ENCODE data around the gene SP4. TPM values are rescaled to one million over a fixed set of nuclear protein-coding genes. Genes with fewer than 3 reads are reported as not detected.
A peak's percentile ranks its signal among the peaks of the same experiment; 100 is the strongest.

Gene SP4
- total RNA-seq, 1 donor from 2014 or later, result 9.3 TPM

- TF ChIP-seq CTCF (IDR thresholded peaks at IDR 0.05; ENCODE audit: unreplicated experiment), result no peak
- Mint-ChIP-seq H3K9me3 (ENCODE audit: unreplicated experiment) (no peaks in the 10 kb centered on the region), H3K27me3 (ENCODE audit: unreplicated experiment) (peaks cover 7% of the 10 kb centered on the region), H3K36me3 (ENCODE audit: low read depth, unreplicated experiment) (peaks cover 9% of the 10 kb centered on the region), H3K4me3 (ENCODE audit: unreplicated experiment) (peak overlapping the region; percentile 96), H3K27ac (ENCODE audit: unreplicated experiment) (peak overlapping the region; percentile 97), H3K4me1 (ENCODE audit: unreplicated experiment) (peaks cover 35% of the 10 kb centered on the region)
- peak; percentile 99 for DNase-seq (ENCODE audit: low spot score)
Measured at GRCh38 chr7:21427182-21427870, 557 bp upstream of the SP4 start.

- peak overlapping the region; percentile 99 for H3K4me3 Mint-ChIP-seq (ENCODE audit: unreplicated experiment)
- peaks cover 9% of the 10 kb centered on the region for H3K36me3 Mint-ChIP-seq (ENCODE audit: low read depth, unreplicated experiment)
- TF ChIP-seq CTCF (IDR thresholded peaks at IDR 0.05; ENCODE audit: unreplicated experiment), result no peak
- H3K27me3 Mint-ChIP-seq (ENCODE audit: unreplicated experiment), result peaks cover 7% of the 10 kb centered on the region
- H3K27ac Mint-ChIP-seq (ENCODE audit: unreplicated experiment), result peak overlapping the region; percentile 95
- no peak for DNase-seq (ENCODE audit: low spot score)
- H3K4me1 Mint-ChIP-seq (ENCODE audit: unreplicated experiment), result peaks cover 35% of the 10 kb centered on the region
- no peaks in the 10 kb centered on the region for H3K9me3 Mint-ChIP-seq (ENCODE audit: unreplicated experiment)
Measured at GRCh38 chr7:21428659-21428941, 717 bp downstream of the SP4 start.

- no peak for DNase-seq (ENCODE audit: low spot score)
- Mint-ChIP-seq H3K27ac (ENCODE audit: unreplicated experiment) (no peak overlapping the region), H3K36me3 (ENCODE audit: low read depth, unreplicated experiment) (peaks cover 9% of the 10 kb centered on the region), H3K27me3 (ENCODE audit: unreplicated experiment) (peaks cover 7% of the 10 kb centered on the region), H3K4me3 (ENCODE audit: unreplicated experiment) (peak overlapping the region; percentile 99), H3K4me1 (ENCODE audit: unreplicated experiment) (peaks cover 35% of the 10 kb centered on the region), H3K9me3 (ENCODE audit: unreplicated experiment) (no peaks in the 10 kb centered on the region)
- TF ChIP-seq CTCF (IDR thresholded peaks at IDR 0.05; ENCODE audit: unreplicated experiment), result no peak
Measured at GRCh38 chr7:21429021-21429420, 1.1 kb downstream of the SP4 start.

GRCh38 chr7:21429786-21430574 is 2.1 kb downstream of the SP4 start:
- TF ChIP-seq CTCF (IDR thresholded peaks at IDR 0.05; ENCODE audit: unreplicated experiment), result no peak
- Mint-ChIP-seq H3K36me3 (ENCODE audit: low read depth, unreplicated experiment) (peaks cover 9% of the 10 kb centered on the region), H3K4me3 (ENCODE audit: unreplicated experiment) (no peak overlapping the region), H3K9me3 (ENCODE audit: unreplicated experiment) (no peaks in the 10 kb centered on the region), H3K27ac (ENCODE audit: unreplicated experiment) (no peak overlapping the region), H3K4me1 (ENCODE audit: unreplicated experiment) (peaks cover 29% of the 10 kb centered on the region), H3K27me3 (ENCODE audit: unreplicated experiment) (peaks cover 7% of the 10 kb centered on the region)
- no peak for DNase-seq (ENCODE audit: low spot score)

GRCh38 chr7:21430575-21430954 is 2.7 kb downstream of the SP4 start:
- no peak for TF ChIP-seq CTCF (IDR thresholded peaks at IDR 0.05; ENCODE audit: unreplicated experiment)
- peaks cover 28% of the 10 kb centered on the region for H3K4me1 Mint-ChIP-seq (ENCODE audit: unreplicated experiment)
- H3K27me3 Mint-ChIP-seq (ENCODE audit: unreplicated experiment), result peaks cover 7% of the 10 kb centered on the region
- no peak overlapping the region for H3K27ac Mint-ChIP-seq (ENCODE audit: unreplicated experiment)
- H3K36me3 Mint-ChIP-seq (ENCODE audit: low read depth, unreplicated experiment), result peaks cover 9% of the 10 kb centered on the region
- no peaks in the 10 kb centered on the region for H3K9me3 Mint-ChIP-seq (ENCODE audit: unreplicated experiment)
- H3K4me3 Mint-ChIP-seq (ENCODE audit: unreplicated experiment), result no peak overlapping the region
- no peak for DNase-seq (ENCODE audit: low spot score)

Data from endothelial cell (in vitro differentiated cells).